Stimulated activated CD8-positive, alpha-beta memory T cell treated with anti-CD3 and anti-CD28 coated beads, Interleukin-7, amount 100 ng/mL, for 48 hours (primary cell): ENCODE results near the gene IGFL1.
A peak's percentile ranks its signal among the peaks of the same experiment; 100 is the strongest.
"Not testable (repeated sequence)": the region's sequence is repeated elsewhere in the genome, so short reads cannot be mapped to it uniquely, and the experiment has no call there.

Source experiments
- DNase-seq, 2 donors: peaks; one replicate each; pipeline ENCODE4 v3.0.0-alpha.2; 2020; ENCODE audit warnings: low read depth in 1 of 2; ENCODE audit errors: extremely low read depth in 1 of 2

The IGFL1 gene

DNA sequence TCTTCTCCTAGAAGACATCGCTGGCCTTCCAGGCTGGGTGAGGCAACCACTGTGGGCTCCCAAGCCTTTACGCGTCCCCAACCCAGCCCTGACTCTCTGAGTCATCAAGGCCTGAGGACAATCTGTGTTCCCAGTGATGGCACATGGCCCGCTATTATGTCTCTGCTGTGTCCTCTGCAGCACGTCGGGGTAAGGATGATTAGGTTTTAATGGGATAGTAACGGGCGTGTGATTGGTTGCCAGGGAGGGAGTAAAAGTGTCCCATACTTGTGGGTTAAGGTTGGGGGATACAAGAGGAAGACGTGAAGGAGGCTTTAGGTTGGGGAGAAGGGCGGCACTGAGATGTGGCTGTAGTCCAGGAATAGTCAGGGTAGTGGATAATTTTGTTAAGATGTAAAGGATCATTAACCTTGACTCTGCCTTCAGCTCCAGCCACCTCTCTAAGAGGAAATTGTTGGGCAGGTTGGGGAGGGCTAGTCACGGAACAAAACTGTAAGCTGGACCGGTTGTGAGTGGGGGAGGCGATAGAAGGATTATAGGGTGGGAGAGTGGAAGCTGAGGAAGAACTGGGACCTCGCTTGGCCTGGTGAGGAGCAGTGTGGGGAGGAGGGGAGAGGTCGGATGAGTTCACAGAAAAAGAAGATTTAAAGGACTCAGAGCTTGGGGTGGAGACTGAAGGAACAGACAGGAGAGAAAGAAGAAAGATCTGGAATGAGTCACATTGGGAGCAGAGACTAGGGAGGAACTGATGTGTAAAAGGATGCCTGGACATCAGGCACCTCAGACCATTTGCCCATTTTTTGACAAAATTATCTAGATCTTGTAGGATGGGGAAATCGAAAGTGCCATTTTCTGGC, 27.9 kb upstream of the IGFL1 start:
- no peak for DNase-seq

- DNase-seq = no peak
Measured at GRCh38 chr19:46202426-46202825, 27.1 kb upstream of the IGFL1 start.

DNA sequence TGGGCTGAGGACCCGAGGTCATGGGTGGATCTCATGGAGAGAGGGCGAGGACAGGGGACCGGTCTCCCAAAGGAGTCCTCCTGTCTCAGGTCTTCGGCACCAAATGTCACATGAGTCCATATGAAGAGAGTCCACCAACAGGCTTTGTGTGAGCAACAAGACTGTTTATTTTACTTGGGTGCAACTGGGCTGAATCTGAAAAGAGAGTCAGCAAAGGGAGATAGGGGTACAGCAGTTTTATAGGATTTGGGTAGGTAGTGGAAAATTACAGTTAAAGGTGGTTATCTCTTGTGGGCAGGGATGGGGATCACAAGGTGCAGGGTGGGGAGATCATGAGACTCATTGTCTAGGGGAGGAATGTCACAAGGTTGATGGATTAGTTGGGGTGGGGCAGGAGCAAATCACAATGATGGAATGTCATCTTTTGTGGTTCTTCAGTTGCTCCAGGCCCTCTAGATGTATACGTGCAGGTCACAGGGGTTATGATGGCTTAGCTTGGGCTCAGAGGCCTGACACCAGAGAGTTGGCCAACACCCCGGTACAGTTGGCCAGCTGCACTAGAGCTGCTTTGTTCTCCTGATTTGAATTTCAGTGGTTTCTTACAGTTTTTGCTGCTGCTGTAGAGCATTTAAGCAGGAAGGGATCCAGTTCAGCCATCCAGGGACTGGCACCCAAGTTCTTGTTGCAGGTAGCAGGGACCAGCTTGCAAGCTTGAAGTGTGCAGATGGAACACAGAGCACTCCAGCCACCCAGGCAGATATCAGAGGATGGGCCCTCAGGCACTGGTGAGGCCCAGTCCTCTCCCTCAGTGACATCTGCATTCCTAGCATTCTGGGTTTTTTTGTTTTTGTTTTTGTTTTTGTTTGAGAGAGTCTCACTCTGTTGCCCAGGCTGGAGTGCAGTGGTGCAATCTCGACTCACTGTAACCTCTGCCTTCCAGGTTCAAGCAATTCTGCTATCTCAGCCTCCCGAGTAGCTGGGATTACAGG, 26.4 kb upstream of the IGFL1 start:
- DNase-seq = no peak

DNA sequence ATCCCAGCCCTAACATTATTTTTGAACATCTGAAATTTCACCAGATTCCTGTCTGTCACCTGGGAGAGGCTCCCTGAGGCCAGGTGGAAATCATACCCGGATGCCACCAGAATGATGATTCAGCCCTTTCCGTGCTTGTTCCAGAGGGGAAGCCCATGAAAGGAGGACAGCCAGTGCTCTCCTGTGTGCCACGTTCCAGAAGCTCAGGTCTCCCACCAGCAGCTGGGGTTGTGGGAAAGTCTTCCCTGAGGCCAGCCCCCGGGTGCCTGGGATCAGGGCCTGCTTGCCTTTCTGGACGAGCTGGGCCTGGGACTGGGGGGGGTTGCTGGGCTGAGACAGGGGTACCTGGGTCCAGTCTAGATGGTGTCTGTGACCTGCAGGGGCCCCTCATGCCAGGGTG, 25.5 kb upstream of the IGFL1 start:
- no peak for DNase-seq

DNA sequence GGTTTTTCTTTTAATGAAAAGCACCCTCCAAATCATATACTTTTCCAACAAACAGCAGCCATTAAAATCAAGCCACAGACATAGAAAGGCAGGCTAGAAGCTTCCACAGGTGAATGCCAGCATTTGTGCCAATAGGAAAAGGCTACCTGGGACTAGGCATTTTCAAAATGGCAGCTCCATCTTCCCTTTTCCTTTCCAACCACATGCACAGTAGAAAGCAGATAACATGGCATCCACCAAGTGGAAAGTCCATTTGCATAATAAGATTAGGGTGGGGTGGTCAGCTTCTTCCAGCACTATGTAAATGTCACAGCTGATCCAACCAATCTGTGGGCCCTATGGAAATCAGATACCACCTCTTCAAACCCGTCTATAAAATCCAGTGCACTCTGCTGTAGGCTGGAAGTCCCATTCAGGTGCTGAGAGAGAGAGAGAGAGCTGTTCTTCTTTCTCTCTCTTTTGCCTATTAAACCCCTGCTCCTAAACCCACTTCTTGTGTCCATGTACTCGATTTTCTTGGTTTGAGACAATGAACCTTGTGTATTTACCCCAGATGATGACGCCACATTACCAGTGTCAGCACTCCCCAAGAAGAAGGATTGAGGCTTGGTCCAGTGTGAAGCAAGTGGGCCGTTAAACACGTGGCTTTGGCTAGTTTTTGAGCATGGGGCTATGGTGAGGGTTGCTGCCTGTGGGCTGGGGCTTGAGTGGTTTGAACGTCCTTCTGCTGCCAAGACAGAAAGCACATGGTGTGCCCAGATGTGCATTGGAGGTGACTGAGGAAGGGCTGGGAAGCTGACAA, 24.2 kb upstream of the IGFL1 start:
- no peak for DNase-seq

GRCh38 chr19:46206176-46206575, 23.4 kb upstream of the IGFL1 start:
- DNase-seq = no peak

GRCh38 chr19:46206682-46207081, 22.9 kb upstream of the IGFL1 start:
- DNase-seq = no peak

GRCh38 chr19:46207858-46208257, 21.7 kb upstream of the IGFL1 start:
- not testable (repeated sequence) for DNase-seq

DNA sequence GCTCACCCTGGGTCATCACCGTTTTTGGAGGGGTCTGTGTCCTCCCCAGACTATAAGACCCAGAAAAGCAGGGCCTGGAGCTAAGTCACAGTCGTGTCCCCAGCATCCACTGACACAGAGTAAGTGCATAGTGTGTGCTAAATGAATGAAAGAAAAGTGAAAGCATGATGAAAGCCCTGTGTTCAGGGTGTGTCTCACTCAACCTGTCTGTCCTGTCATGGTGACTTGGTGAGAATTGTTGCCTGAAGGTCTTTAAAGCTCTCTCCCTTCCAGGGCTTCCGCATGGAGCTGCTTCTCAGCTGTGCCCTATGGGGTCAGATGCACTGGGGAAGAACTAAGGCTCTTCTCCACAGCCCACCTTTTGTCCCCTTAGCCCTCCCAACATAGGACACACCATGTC, 20.5 kb upstream of the IGFL1 start:
- no peak for DNase-seq

DNA sequence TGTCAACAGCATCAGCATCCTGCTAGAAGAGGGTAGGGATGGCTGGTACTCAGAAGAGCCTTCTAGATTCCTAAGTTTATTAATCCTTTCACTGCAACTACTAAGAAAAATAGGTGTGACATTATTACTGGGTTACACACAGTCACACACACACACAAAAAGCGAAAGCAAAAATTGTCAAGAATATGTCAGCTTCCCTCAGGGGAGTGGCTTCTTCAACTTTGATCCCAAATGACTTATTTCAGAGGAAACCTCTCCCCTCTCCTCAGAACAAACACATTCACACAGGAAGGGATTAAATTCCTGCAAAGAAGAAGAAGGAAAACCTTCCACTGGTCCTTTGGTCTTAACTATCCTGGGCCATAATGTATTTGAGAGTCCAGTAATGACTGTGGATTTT, 20.1 kb upstream of the IGFL1 start:
- no peak for DNase-seq

GRCh38 chr19:46210669-46211068, 18.9 kb upstream of the IGFL1 start:
- no peak for DNase-seq

GRCh38 chr19:46211201-46211881, 18.2 kb upstream of the IGFL1 start:
- DNase-seq = no peak

DNA sequence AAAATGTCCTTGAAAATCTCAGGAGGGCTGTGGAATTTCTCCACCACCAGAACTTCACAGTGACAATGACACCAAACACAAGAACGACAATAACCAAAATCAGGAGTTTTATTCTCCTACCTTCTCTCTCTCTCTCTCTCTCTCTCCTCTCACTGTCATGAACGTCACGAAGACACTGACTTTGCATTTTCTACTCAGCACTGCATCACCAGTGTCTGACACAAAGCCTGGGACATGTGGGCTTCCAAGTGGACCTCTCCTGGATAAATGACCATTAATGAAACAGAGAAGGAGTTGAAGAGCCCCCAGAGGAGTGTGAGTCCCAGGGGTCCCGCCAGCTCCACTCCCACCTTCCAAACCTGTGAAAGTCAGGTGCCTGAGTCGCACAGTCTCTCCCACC, 16.9 kb upstream of the IGFL1 start:
- not testable (repeated sequence) for DNase-seq

DNA sequence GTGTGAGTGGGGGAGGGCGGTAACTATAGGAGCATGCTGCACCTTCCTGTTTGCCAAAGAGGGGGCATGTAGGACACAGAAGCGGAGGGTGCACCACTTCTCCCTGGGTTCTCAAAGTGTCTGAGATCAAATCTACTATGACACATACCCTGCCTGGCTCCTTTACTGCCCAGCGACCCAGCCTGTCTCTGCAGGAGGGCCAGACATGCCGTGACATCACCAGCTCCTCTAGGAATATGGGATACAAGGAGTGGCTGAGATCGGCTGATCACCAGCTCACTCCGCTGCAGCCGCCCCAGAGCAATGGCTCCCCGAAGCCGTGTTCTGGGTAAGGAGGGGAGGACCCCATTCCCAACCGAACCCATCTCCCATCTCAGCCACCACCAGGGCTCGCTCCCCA, 16.4 kb upstream of the IGFL1 start:
- no peak for DNase-seq

DNA sequence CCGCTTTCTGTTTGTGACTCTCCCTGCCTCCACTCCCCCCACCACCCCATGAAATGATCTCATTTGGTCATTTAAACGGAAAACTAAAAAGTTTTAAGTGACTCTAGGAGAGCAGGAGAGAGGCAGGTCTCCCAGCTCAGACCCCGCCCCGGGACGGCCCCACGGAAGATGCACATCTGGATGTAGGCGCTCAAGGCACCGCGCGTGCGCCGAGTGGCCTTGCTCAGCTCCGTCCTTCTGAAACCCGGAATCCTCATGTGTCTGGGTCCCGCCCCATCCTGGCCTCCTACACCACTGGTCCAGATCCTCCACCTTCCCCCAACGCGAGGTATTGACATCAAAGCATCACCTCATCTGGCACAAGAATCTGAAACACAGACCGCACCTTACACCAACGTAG, 15.7 kb upstream of the IGFL1 start:
- no peak for DNase-seq

- DNase-seq = no peak
Measured at GRCh38 chr19:46216612-46217011, 12.9 kb upstream of the IGFL1 start.

DNA sequence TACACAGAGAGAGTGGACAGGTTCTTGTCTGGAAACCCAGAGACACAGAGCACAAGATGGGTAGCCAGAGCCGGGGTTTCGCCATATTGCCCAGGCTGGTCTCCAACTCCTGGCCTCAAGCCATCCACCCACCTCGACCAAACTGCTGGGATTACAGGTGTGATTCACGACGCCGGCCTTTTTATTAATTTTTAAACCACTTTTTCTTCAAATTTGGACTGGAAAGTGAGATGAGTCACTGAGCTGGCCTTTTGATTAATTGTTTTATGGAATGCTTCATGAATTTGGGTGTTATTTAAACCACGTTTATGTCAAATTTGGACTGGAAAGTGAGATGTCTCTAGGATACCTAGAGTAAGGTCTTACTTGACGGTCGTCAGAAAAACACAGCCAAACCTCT, 12.1 kb upstream of the IGFL1 start:
- DNase-seq = no peak

DNA sequence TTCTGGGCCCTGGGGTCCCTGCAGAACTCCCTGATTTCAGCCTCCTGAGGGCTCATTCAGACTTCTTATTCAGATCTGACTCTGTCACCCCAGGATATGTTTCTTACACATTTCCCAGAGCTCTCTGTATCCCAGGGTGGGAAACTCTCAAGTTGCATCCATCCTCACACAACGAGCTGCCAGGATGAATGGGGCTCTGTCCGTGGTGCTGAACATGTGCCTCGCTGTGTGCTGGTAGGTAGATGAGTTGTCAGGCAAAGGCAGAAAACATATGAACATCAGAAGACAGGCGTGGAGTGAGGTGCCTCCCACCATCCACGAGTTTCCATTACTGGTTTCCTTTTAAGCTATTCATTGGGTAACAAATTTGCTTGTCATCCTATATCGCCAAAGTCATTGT, 11.4 kb upstream of the IGFL1 start:
- peak in 1 of 2 donors; percentile 5 for DNase-seq

- DNase-seq = no peak
Measured at GRCh38 chr19:46220038-46220615, 9.4 kb upstream of the IGFL1 start.

- DNase-seq = no peak
Measured at GRCh38 chr19:46221152-46221551, 8.4 kb upstream of the IGFL1 start.
